Colonic mucosa (tissue), 4 donors: ENCODE data around the gene PRKACG. TPM values are rescaled to one million over a fixed set of nuclear protein-coding genes. Genes with fewer than 3 reads are reported as not detected.

Experiments used
- DNase-seq: peaks from one replicate; pipeline ENCODE4 v3.0.0-alpha.2; 2020
- H3K27ac ChIP-seq: fragments of 200-600 bp; one replicate; pipeline ENCODE4 v1.8.0; 2021
- H3K27me3 ChIP-seq: fragments of 200-600 bp; one replicate; pipeline ENCODE4 v1.8.0; 2021
- H3K36me3 ChIP-seq: fragments of 200-600 bp; one replicate; pipeline ENCODE4 v1.8.0; 2021
- H3K4me1 ChIP-seq: fragments of 200-600 bp; one replicate; pipeline ENCODE4 v1.8.0; 2021; ENCODE audit warnings: mild to moderate bottlenecking
- H3K4me3 ChIP-seq: fragments of 200-600 bp; one replicate; pipeline ENCODE4 v1.8.0; 2021
- H3K9ac ChIP-seq, 2 donors: one replicate each; pipeline ENCODE4 v1.7.0; 2013; ENCODE audit warnings: control low read depth in 2 of 2, low read depth in 2 of 2, low read length in 2 of 2
- H3K9me3 ChIP-seq: fragments of 200-600 bp; one replicate; pipeline ENCODE4 v1.8.0; 2021
- intact Hi-C: fragments of 100-400 bp; cut with DNase I; formaldehyde crosslinking; loops from one replicate; pipeline ENCODE4 v1.14.1; 2022
- total RNA-seq, 2 donors: library from RNA; stranded (reverse); fragmentation: NEBNext Ultra II Directional in 1 of 2; extraction: Animal tissue kit (Norgen Biotek cat#: 25700) in 1 of 2; gene quantifications; one replicate each; pipeline ENCODE4 v1.2.1, GENCODE V29; 2021
- TF ChIP-seq, protein P1 (sequence below): fragments of 200-600 bp; IDR thresholded peaks from one replicate; pipeline ENCODE4 v1.8.0; 2022; ENCODE audit warnings: antibody characterized with exemption, mild to moderate bottlenecking
- donor health status: healthy.
- donor health status: DM: no; HTN: no; CAD: no.
- donor health status: DM: no; HTN: no; CAD: no.

PRKACG gene
- total RNA-seq, 2 donors from 2014 or later = not detected

DNA sequence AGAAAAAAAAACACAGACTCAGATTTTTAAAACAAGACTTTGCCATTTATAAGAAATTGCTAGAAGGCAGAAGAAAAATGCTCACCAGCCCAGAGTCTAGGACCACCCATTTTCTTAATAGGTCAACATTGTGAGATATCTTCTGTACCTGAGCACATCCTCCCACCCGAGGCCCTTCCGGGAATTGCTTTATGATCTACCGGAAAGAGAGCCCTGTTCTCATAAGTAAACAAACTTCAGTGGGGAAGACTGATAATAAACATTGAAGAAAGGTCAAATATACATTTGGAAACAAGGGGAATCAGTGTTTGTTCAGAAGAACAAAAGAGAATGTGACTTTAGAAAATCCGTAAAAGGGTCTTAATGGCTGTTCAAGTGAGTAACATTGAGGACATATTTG, 44.4 kb downstream of the PRKACG start:
- peak; percentile 49 for DNase-seq
- Histone ChIP-seq H3K27ac (peak overlapping the region; percentile 76), H3K4me1 (peaks cover 8% of the 10 kb centered on the region), H3K9ac (no peak overlapping the region), H3K9me3 (no peaks in the 10 kb centered on the region), H3K36me3 (no peaks in the 10 kb centered on the region), H3K4me3 (no peak overlapping the region), H3K27me3 (no peaks in the 10 kb centered on the region)
- intact Hi-C loops = no loop called here
- TF ChIP-seq, protein P1, sequence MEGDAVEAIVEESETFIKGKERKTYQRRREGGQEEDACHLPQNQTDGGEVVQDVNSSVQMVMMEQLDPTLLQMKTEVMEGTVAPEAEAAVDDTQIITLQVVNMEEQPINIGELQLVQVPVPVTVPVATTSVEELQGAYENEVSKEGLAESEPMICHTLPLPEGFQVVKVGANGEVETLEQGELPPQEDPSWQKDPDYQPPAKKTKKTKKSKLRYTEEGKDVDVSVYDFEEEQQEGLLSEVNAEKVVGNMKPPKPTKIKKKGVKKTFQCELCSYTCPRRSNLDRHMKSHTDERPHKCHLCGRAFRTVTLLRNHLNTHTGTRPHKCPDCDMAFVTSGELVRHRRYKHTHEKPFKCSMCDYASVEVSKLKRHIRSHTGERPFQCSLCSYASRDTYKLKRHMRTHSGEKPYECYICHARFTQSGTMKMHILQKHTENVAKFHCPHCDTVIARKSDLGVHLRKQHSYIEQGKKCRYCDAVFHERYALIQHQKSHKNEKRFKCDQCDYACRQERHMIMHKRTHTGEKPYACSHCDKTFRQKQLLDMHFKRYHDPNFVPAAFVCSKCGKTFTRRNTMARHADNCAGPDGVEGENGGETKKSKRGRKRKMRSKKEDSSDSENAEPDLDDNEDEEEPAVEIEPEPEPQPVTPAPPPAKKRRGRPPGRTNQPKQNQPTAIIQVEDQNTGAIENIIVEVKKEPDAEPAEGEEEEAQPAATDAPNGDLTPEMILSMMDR = no peak

DNA sequence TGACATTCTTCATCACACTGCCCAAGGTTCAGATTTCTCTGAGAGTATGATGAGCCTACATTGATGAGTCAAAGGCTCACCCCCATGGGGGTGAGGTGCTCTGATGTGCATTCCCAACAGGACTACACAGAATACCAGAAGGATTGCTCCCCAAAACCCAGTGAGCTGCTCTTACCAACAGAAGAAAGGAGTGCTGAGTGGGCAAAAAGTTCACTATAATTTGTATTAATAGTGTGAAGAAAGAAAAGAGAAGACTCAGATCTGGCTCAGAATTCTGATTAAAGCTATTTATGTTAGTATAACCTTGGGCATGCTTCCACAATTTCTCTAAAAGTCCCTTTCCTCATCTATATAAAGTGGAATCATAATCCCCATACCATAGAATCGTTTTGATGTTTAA, 46.1 kb downstream of the PRKACG start:
- TF ChIP-seq, protein P1 = no peak
- intact Hi-C loops = no loop called here
- DNase-seq = no peak
- Histone ChIP-seq H3K4me1 (peaks cover 6% of the 10 kb centered on the region), H3K36me3 (no peaks in the 10 kb centered on the region), H3K9ac (no peak overlapping the region), H3K9me3 (no peaks in the 10 kb centered on the region), H3K27ac (no peak overlapping the region), H3K27me3 (no peaks in the 10 kb centered on the region), H3K4me3 (no peak overlapping the region)

DNA sequence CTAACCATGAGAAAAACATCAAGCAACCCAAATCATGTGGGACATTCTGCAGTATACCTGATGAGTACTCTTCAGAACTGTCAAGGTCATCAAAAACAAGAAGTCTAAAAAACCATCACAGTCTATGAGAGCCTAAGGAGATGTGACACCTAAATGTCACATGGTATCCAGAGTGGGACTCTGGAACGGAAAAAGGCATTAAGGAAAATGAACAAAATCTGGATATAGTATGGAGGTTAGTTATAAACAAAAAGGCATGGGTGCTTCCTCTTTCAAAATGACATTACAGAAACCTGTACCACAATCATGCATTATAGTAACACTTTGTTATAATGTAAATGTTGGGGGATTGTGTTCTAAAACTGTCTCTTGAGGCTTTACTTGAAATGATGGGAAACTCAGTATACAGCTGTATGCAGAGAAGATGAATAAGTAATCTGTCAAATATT, 47.4 kb downstream of the PRKACG start:
- no peak for DNase-seq
- no peaks in the 10 kb centered on the region for H3K9me3 ChIP-seq
- H3K27me3 ChIP-seq = no peaks in the 10 kb centered on the region
- H3K27ac ChIP-seq = no peak overlapping the region
- intact Hi-C loops = no loop called here
- no peak overlapping the region for H3K9ac ChIP-seq
- no peaks in the 10 kb centered on the region for H3K36me3 ChIP-seq
- H3K4me1 ChIP-seq = peaks cover 8% of the 10 kb centered on the region
- TF ChIP-seq, protein P1 = no peak
- H3K4me3 ChIP-seq = no peak overlapping the region

DNA sequence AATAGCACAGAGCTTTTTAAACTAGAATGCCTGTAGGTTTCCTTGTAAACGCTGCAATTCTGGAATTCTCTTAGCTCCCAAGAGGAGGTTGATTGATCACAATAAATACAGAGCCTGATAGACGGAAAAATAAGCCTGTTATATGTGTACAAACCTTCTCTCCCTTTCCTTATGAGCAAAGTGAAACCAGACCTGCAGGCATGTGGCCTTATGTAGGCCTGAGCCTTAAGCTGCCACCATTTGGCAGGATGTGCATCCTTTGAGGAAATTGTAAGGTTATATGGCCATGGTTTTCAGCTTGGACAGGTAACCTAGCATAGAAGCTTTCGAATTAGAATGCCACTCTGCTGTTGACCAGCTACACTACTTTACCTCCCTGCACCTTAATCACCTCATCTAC, 49.1 kb downstream of the PRKACG start:
- peak overlapping the region in 1 of 2 donors; percentile 35 for H3K9ac ChIP-seq
- H3K27me3 ChIP-seq = no peaks in the 10 kb centered on the region
- no peak for DNase-seq
- H3K4me3 ChIP-seq = no peak overlapping the region
- TF ChIP-seq, protein P1 = no peak
- intact Hi-C loops = no loop called here
- H3K27ac ChIP-seq = peak overlapping the region; percentile 79
- H3K4me1 ChIP-seq = peaks cover 8% of the 10 kb centered on the region
- no peaks in the 10 kb centered on the region for H3K36me3 ChIP-seq
- H3K9me3 ChIP-seq = no peaks in the 10 kb centered on the region

DNA sequence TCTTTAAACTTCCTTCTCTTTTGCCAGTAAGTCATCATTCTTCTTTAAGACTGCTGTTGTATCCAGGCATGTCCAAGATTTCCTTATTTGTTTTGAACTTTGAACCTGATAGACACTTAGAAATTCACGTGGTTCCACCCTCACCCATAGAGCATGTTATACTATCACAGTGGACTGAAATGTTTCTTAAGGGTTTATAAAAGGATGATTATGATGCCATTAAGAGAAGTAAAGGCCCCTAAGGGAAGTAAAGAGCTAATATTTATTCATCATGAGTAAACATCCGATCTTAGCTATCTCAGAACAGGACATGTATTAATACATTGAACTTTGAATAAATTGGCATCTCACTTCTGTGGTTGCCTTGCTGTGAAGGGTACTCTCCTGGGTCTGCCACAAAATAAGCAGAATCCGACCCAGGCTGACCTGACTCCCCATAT, 49.8 kb downstream of the PRKACG start:
- Histone ChIP-seq H3K4me1 (peaks cover 8% of the 10 kb centered on the region), H3K27ac (peak overlapping the region; percentile 79), H3K9ac (peak overlapping the region in 1 of 2 donors; percentile 35), H3K9me3 (no peaks in the 10 kb centered on the region), H3K4me3 (no peak overlapping the region), H3K27me3 (no peaks in the 10 kb centered on the region), H3K36me3 (no peaks in the 10 kb centered on the region)
- intact Hi-C loops = no loop called here
- DNase-seq = peak; percentile 40
- TF ChIP-seq, protein P1 = no peak
